SH-SY5Y (cell line): ENCODE results near the gene PPAT.

Experiments
- GATA2 ChIP-seq: IDR thresholded peaks from 2 replicates; pipeline ENCODE4 v1.6.1; 2011; ENCODE audit warnings: mild to moderate bottlenecking, low read depth, low read length
- GATA3 ChIP-seq: IDR thresholded peaks from 2 replicates; pipeline ENCODE4 v1.6.1; 2011; ENCODE audit warnings: low read depth, mild to moderate bottlenecking, low read length, moderate library complexity

- TF ChIP-seq GATA3 (no peak), GATA2 (no peak)
Measured at GRCh38 chr4:56448301-56448700, 12.9 kb upstream of the PPAT start.
